GM19239 (cell line): ENCODE data around the gene PAX2.

Source experiments
- DNase-seq: peaks from one replicate; pipeline ENCODE4 v3.0.0; 2011; ENCODE audit warnings: low spot score; ENCODE audit not compliant: insufficient read length
- FAIRE-seq: peaks from 2 replicates; lab custom pipeline; 2011; peaks lifted over from hg19 to GRCh38; lab: Jason Lieb, UNC

Gene PAX2

DNA sequence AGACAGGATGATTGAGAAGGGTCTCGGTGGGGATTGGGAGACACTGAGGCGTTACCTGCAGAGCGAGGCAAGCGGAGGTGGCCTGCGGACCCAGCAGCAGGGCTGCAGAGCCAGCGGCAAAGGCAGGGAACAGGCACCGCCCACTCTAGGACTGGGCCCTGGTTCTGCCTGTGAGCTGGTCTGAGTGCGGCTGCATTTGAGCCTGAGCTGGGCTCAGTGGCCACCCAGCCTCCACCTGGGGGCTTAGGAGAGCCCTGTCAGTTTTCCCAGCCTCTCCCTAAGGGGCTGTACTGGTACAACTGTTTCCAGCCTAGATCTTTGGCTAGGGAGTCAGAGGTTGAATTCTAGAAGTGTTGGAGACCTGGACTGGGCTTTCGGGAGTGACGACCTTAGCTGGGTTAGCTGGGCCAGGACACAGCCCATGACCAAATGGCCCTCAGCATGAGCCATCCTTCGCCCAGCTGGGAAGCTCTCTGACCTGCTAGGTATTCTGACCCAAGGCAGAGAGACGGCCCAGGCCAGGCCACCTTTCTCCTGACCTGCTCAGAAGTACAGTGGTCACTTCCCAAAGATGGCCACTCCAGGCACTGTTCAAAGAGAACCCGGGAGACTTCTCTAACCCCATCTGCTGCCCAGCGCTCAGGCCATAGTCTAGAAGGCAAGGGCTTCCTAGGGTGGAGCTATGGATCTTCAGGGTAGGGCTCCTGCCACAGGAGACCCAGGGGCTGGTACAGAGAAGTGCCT, 64.9 kb downstream of the PAX2 start:
- DNase-seq (no peak), FAIRE-seq (no peak)

GRCh38 chr10:100810835-100811116, 65.4 kb downstream of the PAX2 start:
- FAIRE-seq, result no peak

GRCh38 chr10:100811261-100811660, 65.9 kb downstream of the PAX2 start:
- DNase-seq, result no peak
- FAIRE-seq, result no peak

More at GRCh38 chr10:100810835-100811116, 65.4 kb downstream of the PAX2 start:
- DNase-seq, result no peak

DNA sequence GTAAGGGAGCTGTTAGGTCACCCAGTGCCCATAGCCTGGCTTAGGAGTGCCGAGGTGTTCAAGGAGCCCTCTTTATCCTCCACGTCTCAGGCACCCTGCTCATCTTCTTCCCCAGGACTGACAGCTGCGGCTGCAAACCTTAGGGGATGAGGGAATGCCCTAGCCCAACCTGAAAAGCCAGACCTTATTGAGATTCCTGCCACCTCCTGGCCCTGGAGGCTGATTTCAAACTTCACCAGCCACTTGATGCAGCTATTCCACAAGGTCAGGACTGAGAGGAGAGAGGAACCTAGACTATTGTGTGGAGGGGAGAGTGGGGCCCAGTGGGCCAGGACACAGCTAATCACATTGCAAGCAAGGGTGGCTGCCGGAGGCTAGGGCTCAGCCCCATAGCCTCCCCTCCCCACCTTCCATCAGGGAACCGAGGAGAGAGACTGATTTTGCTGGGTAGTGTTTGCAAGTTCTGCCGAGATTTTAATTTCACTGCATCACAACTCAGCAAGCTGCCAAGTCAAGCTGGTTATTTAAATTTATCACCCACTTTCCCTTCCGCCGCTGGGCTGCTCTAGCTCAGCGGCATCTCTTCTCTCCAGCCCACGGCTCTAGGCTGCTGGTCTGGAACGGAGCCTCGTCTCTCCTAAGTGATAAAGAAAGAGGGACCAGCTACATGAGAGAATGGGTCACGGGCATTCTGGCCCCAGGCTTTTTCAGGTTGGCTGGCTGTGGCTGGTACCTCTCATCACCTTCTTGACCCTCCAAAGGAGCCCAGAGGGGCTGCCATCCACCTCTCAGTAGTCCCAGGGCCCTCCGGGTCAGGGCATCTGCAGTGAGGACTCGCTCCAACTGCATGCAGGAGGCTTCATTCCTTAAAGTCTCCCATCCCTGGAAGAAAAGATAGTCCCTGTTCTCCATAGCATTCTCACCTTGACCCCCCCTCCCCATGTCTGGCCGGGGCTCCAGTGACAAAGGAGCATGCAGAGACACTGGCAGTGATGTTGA, 66.7 kb downstream of the PAX2 start:
- DNase-seq, result no peak
- no peak for FAIRE-seq

DNA sequence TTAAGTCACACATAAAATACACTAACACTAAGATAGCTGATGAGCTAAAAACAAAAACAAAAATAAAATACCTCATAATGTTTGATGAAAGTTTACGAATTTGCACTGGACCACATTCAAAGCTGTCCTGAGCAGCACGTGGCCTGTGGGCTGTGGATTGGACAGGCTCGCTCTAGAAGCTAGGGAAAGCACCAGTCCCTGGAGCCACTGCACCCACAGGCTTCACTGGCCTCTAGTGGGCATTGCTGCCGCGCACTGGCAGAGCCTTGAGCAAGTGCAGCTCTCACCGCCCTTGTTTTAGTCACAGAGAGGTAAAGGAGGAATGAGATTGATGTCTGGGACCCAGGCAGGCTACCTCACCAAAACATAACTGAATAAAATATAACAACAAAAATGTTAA, 67.6 kb downstream of the PAX2 start:
- FAIRE-seq (no peak), DNase-seq (no peak)

GRCh38 chr10:100814751-100815474, 69.5 kb downstream of the PAX2 start:
- FAIRE-seq (no peak), DNase-seq (no peak)

GRCh38 chr10:100816671-100817070, 71.3 kb downstream of the PAX2 start:
- FAIRE-seq, result no peak
- DNase-seq, result no peak

GRCh38 chr10:100817268-100817839, 72.0 kb downstream of the PAX2 start:
- no peak for FAIRE-seq
- DNase-seq, result no peak

GRCh38 chr10:100819424-100819823, 74.0 kb downstream of the PAX2 start:
- DNase-seq, result no peak
- no peak for FAIRE-seq

DNA sequence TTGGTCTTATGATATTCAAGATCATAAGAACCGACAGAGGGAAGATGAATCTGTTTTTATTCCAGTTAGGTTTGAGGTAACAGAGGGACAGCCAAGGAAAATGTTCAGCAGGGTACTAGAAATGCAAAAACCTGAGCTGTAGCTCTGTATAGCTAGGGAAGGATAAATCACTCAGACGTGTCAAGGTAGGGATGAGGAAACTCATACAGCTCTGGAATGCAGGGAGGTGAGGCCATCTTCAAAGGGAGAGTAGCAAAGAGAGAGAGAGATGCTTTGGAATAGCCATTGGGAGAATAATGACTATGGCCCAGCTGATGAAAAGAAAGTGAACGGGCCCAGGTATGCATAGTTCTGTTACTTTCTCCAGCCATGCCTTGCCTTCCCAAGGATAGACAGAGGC, 77.8 kb downstream of the PAX2 start:
- DNase-seq (no peak), FAIRE-seq (no peak)

- no peak for DNase-seq
- FAIRE-seq, result no peak
Measured at GRCh38 chr10:100824886-100825285, 79.5 kb downstream of the PAX2 start.

DNA sequence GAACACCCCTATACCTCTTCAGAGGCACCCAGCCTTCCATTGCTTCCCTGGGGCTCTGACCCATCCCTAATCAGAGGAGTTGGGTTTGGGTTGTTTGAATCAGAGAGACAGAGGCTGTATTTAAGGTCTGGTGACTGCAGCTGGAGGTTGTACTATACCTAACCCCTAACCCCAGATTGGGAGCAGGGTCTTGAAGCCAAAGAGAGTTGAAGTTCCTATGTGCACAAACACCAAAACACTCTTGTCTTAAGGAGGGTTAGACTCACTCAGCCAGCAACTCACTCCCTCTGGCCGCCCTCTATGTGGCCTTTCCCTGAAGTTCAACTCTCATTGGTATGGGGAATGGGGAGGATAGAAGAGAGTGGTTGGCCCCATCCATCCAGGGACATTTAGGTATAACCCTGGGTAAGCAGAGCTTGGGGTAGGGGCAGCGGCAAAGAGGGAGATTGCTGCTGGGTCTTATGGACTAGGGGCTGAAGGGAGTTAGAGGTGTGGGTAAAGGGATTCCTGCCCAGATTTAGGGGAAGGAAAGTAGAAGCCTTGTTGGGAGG, 80.0 kb downstream of the PAX2 start:
- no peak for DNase-seq
- FAIRE-seq, result no peak

DNA sequence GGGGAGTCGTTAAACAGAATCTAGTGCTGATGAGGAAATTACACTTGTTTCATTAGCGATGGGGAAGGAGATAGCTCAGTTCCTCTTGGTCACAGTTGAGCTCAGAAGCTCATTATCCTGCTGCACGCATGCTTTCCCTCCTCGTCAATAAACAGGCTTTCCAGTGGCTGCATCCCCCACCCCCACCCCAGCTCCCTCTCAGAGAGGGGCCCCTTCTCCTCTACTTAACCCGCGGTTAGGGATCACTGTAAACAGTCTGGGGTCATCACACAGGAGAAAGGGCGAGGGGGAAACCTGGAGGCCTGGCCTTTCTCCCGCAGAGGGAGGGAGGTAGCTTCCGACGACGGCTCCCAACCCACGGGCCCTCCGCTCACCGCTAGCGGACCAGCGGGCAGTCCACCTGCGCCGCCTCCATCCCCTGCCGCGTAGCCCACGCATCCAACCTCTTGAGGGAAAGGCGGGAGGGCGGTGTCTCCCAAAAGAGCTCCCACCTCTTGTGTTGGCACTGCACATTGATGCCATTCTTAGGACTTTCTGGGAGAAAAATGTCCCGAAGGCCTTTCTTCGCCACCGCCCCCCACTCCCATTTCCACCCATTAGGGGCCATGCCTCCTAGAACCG, 80.8 kb downstream of the PAX2 start:
- no peak for FAIRE-seq
- no peak for DNase-seq

- FAIRE-seq, result no peak
- DNase-seq, result no peak
Measured at GRCh38 chr10:100826661-100826982, 81.2 kb downstream of the PAX2 start.

GRCh38 chr10:100826983-100827818, 81.8 kb downstream of the PAX2 start:
- FAIRE-seq, result no peak
- no peak for DNase-seq

DNA sequence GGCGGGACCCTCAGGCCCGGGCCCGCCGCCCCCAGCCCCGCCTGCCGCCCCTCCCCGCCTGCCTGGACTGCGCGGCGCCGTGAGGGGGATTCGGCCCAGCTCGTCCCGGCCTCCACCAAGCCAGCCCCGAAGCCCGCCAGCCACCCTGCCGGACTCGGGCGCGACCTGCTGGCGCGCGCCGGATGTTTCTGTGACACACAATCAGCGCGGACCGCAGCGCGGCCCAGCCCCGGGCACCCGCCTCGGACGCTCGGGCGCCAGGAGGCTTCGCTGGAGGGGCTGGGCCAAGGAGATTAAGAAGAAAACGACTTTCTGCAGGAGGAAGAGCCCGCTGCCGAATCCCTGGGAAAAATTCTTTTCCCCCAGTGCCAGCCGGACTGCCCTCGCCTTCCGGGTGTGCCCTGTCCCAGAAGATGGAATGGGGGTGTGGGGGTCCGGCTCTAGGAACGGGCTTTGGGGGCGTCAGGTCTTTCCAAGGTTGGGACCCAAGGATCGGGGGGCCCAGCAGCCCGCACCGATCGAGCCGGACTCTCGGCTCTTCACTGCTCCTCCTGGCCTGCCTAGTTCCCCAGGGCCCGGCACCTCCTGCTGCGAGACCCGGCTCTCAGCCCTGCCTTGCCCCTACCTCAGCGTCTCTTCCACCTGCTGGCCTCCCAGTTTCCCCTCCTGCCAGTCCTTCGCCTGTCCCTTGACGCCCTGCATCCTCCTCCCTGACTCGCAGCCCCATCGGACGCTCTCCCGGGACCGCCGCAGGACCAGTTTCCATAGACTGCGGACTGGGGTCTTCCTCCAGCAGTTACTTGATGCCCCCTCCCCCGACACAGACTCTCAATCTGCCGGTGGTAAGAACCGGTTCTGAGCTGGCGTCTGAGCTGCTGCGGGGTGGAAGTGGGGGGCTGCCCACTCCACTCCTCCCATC, 82.7 kb downstream of the PAX2 start:
- DNase-seq, result peak; percentile 50
- no peak for FAIRE-seq

DNA sequence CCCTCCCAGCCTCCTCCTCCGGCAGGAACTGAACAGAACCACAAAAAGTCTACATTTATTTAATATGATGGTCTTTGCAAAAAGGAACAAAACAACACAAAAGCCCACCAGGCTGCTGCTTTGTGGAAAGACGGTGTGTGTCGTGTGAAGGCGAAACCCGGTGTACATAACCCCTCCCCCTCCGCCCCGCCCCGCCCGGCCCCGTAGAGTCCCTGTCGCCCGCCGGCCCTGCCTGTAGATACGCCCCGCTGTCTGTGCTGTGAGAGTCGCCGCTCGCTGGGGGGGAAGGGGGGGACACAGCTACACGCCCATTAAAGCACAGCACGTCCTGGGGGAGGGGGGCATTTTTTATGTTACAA, 83.3 kb downstream of the PAX2 start:
- DNase-seq (no peak), FAIRE-seq (no peak)
